ENCODE measurements around the gene RASAL1.

RASAL1 gene

GRCh38 chr12:113135178-113136127 is at the start of gene RASAL1:
TSS of gene RASAL1 (minus strand) at chr12:113135761. CDS start at chr12:113135462, 299 bp downstream.
- DNase-seq (ENCODE audit: low read depth in 3 of 3, low spot score in 1 of 3): peak; percentile 36 to 78 (median 43)

- DNase-seq (ENCODE audit: low read depth in 3 of 3, low spot score in 1 of 3): peak; percentile 59 to 74 (median 69)
Measured at GRCh38 chr12:113184900-113185179, 49.3 kb upstream of the RASAL1 start.

GRCh38 chr12:113184098-113184899 is 48.7 kb upstream of the RASAL1 start:
- DNase-seq (ENCODE audit: low read depth in 3 of 3, low spot score in 1 of 3): no peak

- no peak for DNase-seq (ENCODE audit: low read depth in 3 of 3, low spot score in 1 of 3)
Measured at GRCh38 chr12:113183030-113183589, 47.5 kb upstream of the RASAL1 start.

GRCh38 chr12:113181975-113182374 is 46.4 kb upstream of the RASAL1 start:
- no peak for DNase-seq (ENCODE audit: low read depth in 3 of 3, low spot score in 1 of 3)

GRCh38 chr12:113180333-113180732 is 44.8 kb upstream of the RASAL1 start:
- DNase-seq (ENCODE audit: low read depth in 3 of 3, low spot score in 1 of 3): no peak

GRCh38 chr12:113179023-113179422 is 43.5 kb upstream of the RASAL1 start:
- no peak for DNase-seq (ENCODE audit: low read depth in 3 of 3, low spot score in 1 of 3)

- peak; percentile 31 to 76 (median 55) for DNase-seq (ENCODE audit: low read depth in 3 of 3, low spot score in 1 of 3)
Measured at GRCh38 chr12:113174461-113175384, 39.2 kb upstream of the RASAL1 start.

GRCh38 chr12:113173081-113173698 is 37.6 kb upstream of the RASAL1 start:
- no peak for DNase-seq (ENCODE audit: low read depth in 3 of 3, low spot score in 1 of 3)

GRCh38 chr12:113172185-113172584 is 36.6 kb upstream of the RASAL1 start:
- DNase-seq (ENCODE audit: low read depth in 3 of 3, low spot score in 1 of 3): no peak

GRCh38 chr12:113171543-113171942 is 36.0 kb upstream of the RASAL1 start:
- no peak for DNase-seq (ENCODE audit: low read depth in 3 of 3, low spot score in 1 of 3)

- no peak for DNase-seq (ENCODE audit: low read depth in 3 of 3, low spot score in 1 of 3)
Measured at GRCh38 chr12:113170926-113171325, 35.4 kb upstream of the RASAL1 start.

- no peak for DNase-seq (ENCODE audit: low read depth in 3 of 3, low spot score in 1 of 3)
Measured at GRCh38 chr12:113170457-113170856, 34.9 kb upstream of the RASAL1 start.

- DNase-seq (ENCODE audit: low read depth in 3 of 3, low spot score in 1 of 3): no peak
Measured at GRCh38 chr12:113169697-113170096, 34.1 kb upstream of the RASAL1 start.

- DNase-seq (ENCODE audit: low read depth in 3 of 3, low spot score in 1 of 3): no peak
Measured at GRCh38 chr12:113167868-113168267, 32.3 kb upstream of the RASAL1 start.

- no peak for DNase-seq (ENCODE audit: low read depth in 3 of 3, low spot score in 1 of 3)
Measured at GRCh38 chr12:113165521-113166450, 30.2 kb upstream of the RASAL1 start.

- DNase-seq (ENCODE audit: low read depth in 3 of 3, low spot score in 1 of 3): no peak
Measured at GRCh38 chr12:113164014-113164413, 28.5 kb upstream of the RASAL1 start.

GRCh38 chr12:113163030-113163360 is 27.4 kb upstream of the RASAL1 start:
- no peak for DNase-seq (ENCODE audit: low read depth in 3 of 3, low spot score in 1 of 3)
